HCT116 (cell line): ENCODE measurements around the gene PDE7B. TPM values are rescaled to one million over a fixed set of nuclear protein-coding genes. Genes with fewer than 3 reads are reported as not detected.

Source experiments
- ATAC-seq: fragments of 200-7000 bp; cut with Tn5 transposase; 2 replicates; pipeline ENCODE4 v1.9.1; 2020; ENCODE audit warnings: mild to moderate bottlenecking, moderate library complexity
- BruUV-seq: library from RNA; stranded (reverse); fragments of 400-500 nt; replicated peaks from 2 replicates; lab custom pipeline; 2021; lab: Mats Ljungman, UMichigan
- CTCF ChIA-PET: fragments of 300-600 bp; sonication (Branson Sonifier 250); formaldehyde crosslinking; loops from one replicate; lab custom pipeline; 2021; ENCODE audit warnings: antibody characterized with exemption; lab: Charles Lee
- POLR2A ChIA-PET: fragments of 300-600, 350-600 bp; sonication (Branson Sonifier 250); formaldehyde crosslinking; loops from one replicate; lab custom pipeline; 2021; ENCODE audit warnings: antibody characterized with exemption; lab: Charles Lee
- RAD21 ChIA-PET, 2 experiments: fragments of 300-600 bp; sonication (Branson Sonifier 250); formaldehyde crosslinking; loops; one replicate each; lab custom pipeline; 2023; ENCODE audit warnings: low total read pairs in 2 of 2; ENCODE audit not compliant: uncharacterized antibody in 2 of 2, unreplicated experiment in 2 of 2, low non-redundant PET in 1 of 2; lab: Charles Lee
- DNase-seq: peaks from one replicate; pipeline ENCODE4 v3.0.0-alpha.2; 2010; ENCODE audit warnings: low read depth, low spot score
- H2AFZ ChIP-seq: fragments of 200-600 bp; shearing (Covaris generic), sonication (generic); 2 replicates; pipeline ENCODE4 v1.6.1; 2017; ENCODE audit warnings: low read depth, mixed run types, mixed read lengths, antibody characterized with exemption, low read length; ENCODE audit not compliant: poor library complexity, severe bottlenecking
- H3K27ac ChIP-seq: 2 replicates; pipeline ENCODE4 v1.5.1; 2012; ENCODE audit warnings: low read depth, low read length
- H3K27me3 ChIP-seq: fragments of 200-600 bp; sonication (generic); 2 replicates; pipeline ENCODE4 v1.6.1; 2016; ENCODE audit warnings: mixed run types, low read length, mixed read lengths; ENCODE audit not compliant: insufficient read depth
- H3K36me3 ChIP-seq, 2 experiments: fragments of 200-500 bp in 1 of 2; fragments of 200-600 bp in 1 of 2; sonication (Bioruptor generic) in 1 of 2; sonication (generic) in 1 of 2; 2 replicates each; pipeline versions ENCODE4 v1.5.1 to v1.6.1; 2014 to 2016; ENCODE audit warnings: low read length in 2 of 2, inconsistent platforms in 1 of 2, mixed read lengths in 1 of 2, mixed run types in 1 of 2; ENCODE audit not compliant: insufficient read depth in 2 of 2, control insufficient read depth in 1 of 2
- H3K4me1 ChIP-seq, 2 experiments: fragments of 200-600 bp in 1 of 2; sonication (generic) in 1 of 2; 2 replicates each; pipeline versions ENCODE4 v1.5.1 to v1.6.1; 2012 to 2017; ENCODE audit warnings: low read length in 2 of 2, inconsistent platforms in 1 of 2, mild to moderate bottlenecking in 1 of 2, mixed read lengths in 1 of 2, mixed run types in 1 of 2, moderate library complexity in 1 of 2; ENCODE audit not compliant: insufficient read depth in 2 of 2, control insufficient read depth in 1 of 2
- H3K4me2 ChIP-seq: fragments of 200-600 bp; sonication (generic); 2 replicates; pipeline ENCODE4 v1.6.1; 2017; ENCODE audit warnings: mixed run types, low read length, mixed read lengths
- H3K4me3 ChIP-seq, 2 experiments: fragments of 200-600 bp in 1 of 2; sonication (generic) in 1 of 2; replicated peaks in 1 of 2; 2 replicates each; pipeline ENCODE4 v1.5.1; 2011 to 2016; ENCODE audit warnings: low read length in 2 of 2, control low read depth in 1 of 2, low read depth in 1 of 2, mild to moderate bottlenecking in 1 of 2, mixed read lengths in 1 of 2, mixed run types in 1 of 2
- H3K79me2 ChIP-seq: fragments of 200-600 bp; sonication (generic); 2 replicates; pipeline ENCODE4 v1.6.1; 2017; ENCODE audit warnings: mild to moderate bottlenecking, mixed run types, low read length, moderate library complexity, mixed read lengths; ENCODE audit not compliant: insufficient read depth
- H3K9ac ChIP-seq: fragments of 200-600 bp; sonication (generic); 2 replicates; pipeline ENCODE4 v1.6.1; 2016; ENCODE audit warnings: low read length, mixed read lengths
- H3K9me2 ChIP-seq: fragments of 200-600 bp; sonication (generic), shearing (Covaris generic); 2 replicates; pipeline ENCODE4 v1.6.1; 2017; ENCODE audit warnings: mixed run types, mild to moderate bottlenecking, moderate library complexity; ENCODE audit not compliant: insufficient read depth
- H3K9me3 ChIP-seq, 2 experiments: fragments of 200-500 bp in 1 of 2; fragments of 200-600 bp in 1 of 2; sonication (Bioruptor generic) in 1 of 2; sonication (generic) in 1 of 2; 2 replicates each; pipeline ENCODE4 v1.6.1; 2014 to 2017; ENCODE audit warnings: low read length in 2 of 2, mixed read lengths in 2 of 2, inconsistent platforms in 1 of 2, low read depth in 1 of 2, mild to moderate bottlenecking in 1 of 2, mixed run types in 1 of 2, moderate library complexity in 1 of 2; ENCODE audit not compliant: control insufficient read depth in 1 of 2, insufficient read depth in 1 of 2
- H4K20me1 ChIP-seq: fragments of 200-600 bp; sonication (generic), shearing (Covaris generic); 2 replicates; pipeline ENCODE4 v1.6.1; 2017; ENCODE audit warnings: mixed run types, mild to moderate bottlenecking, moderate library complexity; ENCODE audit not compliant: insufficient read depth
- ATF3 ChIP-seq: IDR thresholded peaks from 2 replicates; pipeline ENCODE4 v1.6.1; 2012
- CEBPB ChIP-seq: IDR thresholded peaks from 2 replicates; pipeline ENCODE4 v1.6.1; 2012; ENCODE audit warnings: low read depth
- CTCF ChIP-seq, 3 experiments: fragments of 200-600 bp in 1 of 3; sonication (generic) in 1 of 3; IDR thresholded peaks in 2 of 3; conservative IDR thresholded peaks in 1 of 3; 2 replicates each; pipeline ENCODE4 v1.5.1; 2012 to 2017; ENCODE audit warnings: low read depth in 2 of 3, low read length in 2 of 3, antibody characterized with exemption in 1 of 3, borderline replicate concordance in 1 of 3, control low read depth in 1 of 3, mild to moderate bottlenecking in 1 of 3, mixed read lengths in 1 of 3, mixed run types in 1 of 3, moderate library complexity in 1 of 3; ENCODE audit not compliant: insufficient read depth in 1 of 3
- EGR1 ChIP-seq: IDR thresholded peaks from 2 replicates; pipeline ENCODE4 v1.6.1; 2012; ENCODE audit warnings: low read depth
- ELF1 ChIP-seq: IDR thresholded peaks from 2 replicates; pipeline ENCODE4 v1.6.1; 2012; ENCODE audit warnings: low read depth, borderline replicate concordance
- EZH2 ChIP-seq: fragments of 200-600 bp; sonication (generic); IDR thresholded peaks from 2 replicates; pipeline ENCODE4 v1.6.1; 2017; ENCODE audit warnings: antibody characterized with exemption, mixed run types
- EZH2phosphoT487 ChIP-seq: fragments of 200-600 bp; IDR thresholded peaks from 2 replicates; pipeline ENCODE4 v1.6.1; 2018; ENCODE audit warnings: antibody characterized with exemption, borderline replicate concordance
- FOSL1 ChIP-seq: IDR thresholded peaks from 2 replicates; pipeline ENCODE4 v1.6.1; 2012; ENCODE audit warnings: low read depth
- JUND ChIP-seq: IDR thresholded peaks from 2 replicates; pipeline ENCODE4 v1.6.1; 2012
- POLR2A ChIP-seq: IDR thresholded peaks from 2 replicates; pipeline ENCODE4 v1.7.0; 2011; ENCODE audit warnings: borderline replicate concordance; ENCODE audit not compliant: insufficient read depth, insufficient read length; ENCODE audit errors: extremely low read depth
- POLR2AphosphoS5 ChIP-seq: IDR thresholded peaks from 2 replicates; pipeline ENCODE4 v1.6.1; 2011; ENCODE audit warnings: mild to moderate bottlenecking, low read depth, low read length, moderate library complexity
- RAD21 ChIP-seq: IDR thresholded peaks from 2 replicates; pipeline ENCODE4 v1.6.1; 2012; ENCODE audit warnings: low read depth, mild to moderate bottlenecking
- REST ChIP-seq: IDR thresholded peaks from 2 replicates; pipeline ENCODE4 v1.6.1; 2012; ENCODE audit warnings: low read depth
- SIN3A ChIP-seq: IDR thresholded peaks from 2 replicates; pipeline ENCODE4 v1.6.1; 2012; ENCODE audit warnings: low read depth
- SP1 ChIP-seq: IDR thresholded peaks from 2 replicates; pipeline ENCODE4 v1.6.1; 2012; ENCODE audit warnings: low read depth
- SRF ChIP-seq: IDR thresholded peaks from 2 replicates; pipeline ENCODE4 v1.6.1; 2012; ENCODE audit warnings: low read depth
- YY1 ChIP-seq: IDR thresholded peaks from 2 replicates; pipeline ENCODE4 v1.6.1; 2011; ENCODE audit warnings: low read length, low read depth, moderate library complexity, mild to moderate bottlenecking; ENCODE audit not compliant: insufficient replicate concordance; ENCODE audit errors: extremely low read depth
- ZBTB33 ChIP-seq: IDR thresholded peaks from 2 replicates; pipeline ENCODE4 v1.6.1; 2011; ENCODE audit warnings: mild to moderate bottlenecking, low read length, moderate library complexity; ENCODE audit not compliant: insufficient replicate concordance; ENCODE audit errors: extremely low read depth
- ZFX ChIP-seq: fragments of 450-650 bp; IDR thresholded peaks from 2 replicates; pipeline ENCODE4 v1.6.1; 2017
- ZNF274 ChIP-seq: fragments of 200-500 bp; sonication (Bioruptor generic); IDR thresholded peaks from 2 replicates; pipeline ENCODE4 v1.6.1; 2014; ENCODE audit warnings: mild to moderate bottlenecking, low read depth, low read length, inconsistent platforms
- intact Hi-C: fragments of 100-400 bp; cut with micrococcal nuclease; formaldehyde crosslinking; loops from 2 replicates; pipeline ENCODE4 v1.10.0; 2022
- total RNA-seq: library from RNA; stranded (reverse); gene quantifications from one replicate; pipeline ENCODE4 v1.2.1, GENCODE V29; 2021; ENCODE audit not compliant: unreplicated experiment

PDE7B gene
- total RNA-seq, 1 experiment from 2014 or later, result 0.61 TPM

- no peak overlapping the region for H3K4me2 ChIP-seq
- TF ChIP-seq CEBPB, result no peak
- no peak for TF ChIP-seq ATF3
- no peak for TF ChIP-seq SP1
- TF ChIP-seq SRF, result no peak
- no peak for TF ChIP-seq RAD21
- TF ChIP-seq YY1, result no peak
- no peak for TF ChIP-seq ZFX
- TF ChIP-seq FOSL1, result no peak
- no peak for TF ChIP-seq POLR2A
- TF ChIP-seq REST, result no peak
- no peak for TF ChIP-seq ZNF274
- TF ChIP-seq POLR2AphosphoS5, result no peak
- TF ChIP-seq ZBTB33, result no peak
- TF ChIP-seq EZH2phosphoT487, result no peak
- no peak for TF ChIP-seq EGR1
- no peak for TF ChIP-seq SIN3A
- TF ChIP-seq JUND, result no peak
- no peak for TF ChIP-seq EZH2
- TF ChIP-seq CTCF (IDR thresholded peaks at IDR 0.05 in 2 of 3, conservative IDR thresholded peaks at IDR 0.05 in 1 of 3; ENCODE audit: borderline replicate concordance in 1 of 3, insufficient read depth in 1 of 3, low read depth in 2 of 3, low read length in 2 of 3), result no peak
- no peak for TF ChIP-seq ELF1
- TF ChIP-seq, all 23 proteins: peak for 0
- no peak overlapping the region for H3K4me3 ChIP-seq
- H4K20me1 ChIP-seq, result no peaks in the 10 kb centered on the region
- H3K9ac ChIP-seq, result no peak overlapping the region
- ChIA-PET POLR2A (no interaction called here), RAD21 (no interaction called here), CTCF (no interaction called here)
- intact Hi-C loops, result no loop called here
- DNase-seq (no peak), ATAC-seq (no peak)
- H3K79me2 ChIP-seq, result no peaks in the 10 kb centered on the region
- no peaks in the 10 kb centered on the region for H3K4me1 ChIP-seq
- no peaks in the 10 kb centered on the region for H3K27me3 ChIP-seq
- H3K9me3 ChIP-seq, result no peaks in the 10 kb centered on the region
- H3K27ac ChIP-seq, result no peak overlapping the region
- no peaks in the 10 kb centered on the region for H3K36me3 ChIP-seq
- H2AFZ ChIP-seq, result no peak overlapping the region
- H3K9me2 ChIP-seq, result no peaks in the 10 kb centered on the region
- no TSS peak for BruUV-seq
Observed at GRCh38 chr6:136085370-136086115, 234.0 kb downstream of the PDE7B start.
